ENCODE measurements around the gene RNF220.

Gene RNF220

GRCh38 chr1:44587796-44588460 lies 182.9 kb downstream of the RNF220 start:
- no peak for DNase-seq (ENCODE audit: low read depth)

- no peak for DNase-seq (ENCODE audit: low read depth)
Measured at GRCh38 chr1:44588551-44589210, 183.6 kb downstream of the RNF220 start.

DNA sequence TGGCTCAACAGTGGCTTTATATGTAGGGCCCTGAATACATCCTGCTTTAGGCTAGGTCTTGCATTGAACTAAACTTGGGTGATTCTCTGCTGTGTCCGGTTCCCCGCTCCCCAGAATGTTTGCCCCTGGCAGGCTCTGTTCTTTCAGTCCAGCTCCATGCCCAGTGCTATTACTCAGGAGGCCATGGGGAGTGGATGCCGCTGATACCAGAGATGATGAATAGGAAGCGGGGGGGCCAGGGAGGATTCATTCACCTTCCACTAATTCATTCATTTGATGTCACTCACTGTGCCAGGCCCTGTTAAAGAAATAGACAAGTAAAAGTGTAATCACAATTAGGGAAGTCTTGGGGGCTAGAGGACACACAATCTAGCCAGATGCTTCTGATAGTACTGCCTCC lies 185.4 kb downstream of the RNF220 start:
- DNase-seq (ENCODE audit: low read depth): no peak

DNA sequence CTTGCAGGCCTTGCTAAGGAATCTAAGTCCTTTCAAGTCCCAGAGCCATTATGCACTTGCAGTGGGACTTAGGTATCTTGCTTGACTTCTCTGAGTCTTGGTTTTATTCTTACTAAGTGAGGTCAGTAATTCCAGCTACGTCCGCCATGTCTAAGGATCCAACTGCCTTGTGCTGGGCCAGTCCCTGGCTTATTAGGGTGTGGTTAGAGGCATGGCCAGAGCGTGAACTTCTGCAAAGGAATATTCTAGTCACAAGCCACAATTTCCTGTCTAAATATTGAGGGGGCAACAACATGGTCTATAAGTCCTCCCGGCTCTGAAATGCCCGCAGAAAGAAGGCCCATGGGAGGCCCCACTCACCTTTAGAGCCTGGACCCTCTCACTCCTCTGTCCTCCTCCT lies 186.3 kb downstream of the RNF220 start:
- DNase-seq (ENCODE audit: low read depth): no peak

DNA sequence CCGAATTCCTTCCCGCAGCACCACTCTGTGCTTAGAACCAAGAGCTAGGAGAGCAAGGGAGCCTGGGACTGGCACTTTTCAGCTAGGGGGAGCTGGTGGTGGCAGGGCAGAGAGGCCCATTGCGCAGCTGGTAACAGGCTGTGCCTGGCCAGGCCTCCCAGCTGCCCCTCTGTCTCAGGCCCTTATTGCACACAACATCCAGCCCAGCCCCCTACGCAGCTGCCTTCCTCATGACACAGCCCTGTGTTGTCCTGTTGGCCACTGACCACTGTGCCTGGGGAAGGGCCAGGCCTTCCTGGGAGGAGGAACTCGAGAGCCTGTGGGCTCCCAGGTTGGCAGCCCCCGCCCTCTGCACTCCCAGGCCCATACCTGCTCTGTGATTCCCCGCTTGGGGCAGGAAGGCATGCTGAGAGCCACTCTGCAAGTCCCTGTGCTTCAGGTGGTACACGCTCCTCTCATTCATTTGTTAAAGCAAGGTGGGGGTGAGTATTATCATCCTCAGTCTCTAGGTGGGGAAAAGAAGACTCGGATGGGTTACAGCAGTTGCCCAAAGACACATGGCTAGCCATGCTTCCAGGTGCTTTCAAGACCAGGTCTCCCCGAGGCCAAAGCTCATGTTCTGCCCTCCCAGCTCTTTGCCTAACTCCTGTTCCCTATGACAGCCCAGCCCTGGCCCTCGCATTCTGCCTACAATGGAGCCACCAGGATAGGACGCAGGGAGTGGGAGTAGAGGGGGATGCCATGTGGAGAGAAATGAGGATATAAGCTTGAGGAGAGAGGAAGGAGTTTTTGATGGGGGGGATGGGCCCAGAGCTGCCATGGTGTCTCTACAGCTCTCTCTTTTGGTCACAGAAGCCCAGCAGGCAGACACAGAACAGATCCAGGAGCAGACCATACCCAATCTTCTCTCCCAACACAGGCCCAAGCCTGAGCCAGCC lies 187.4 kb downstream of the RNF220 start:
- no peak for DNase-seq (ENCODE audit: low read depth)

- DNase-seq (ENCODE audit: low read depth): no peak
Measured at GRCh38 chr1:44594353-44594752, 189.3 kb downstream of the RNF220 start.

GRCh38 chr1:44594871-44595735 lies 190.0 kb downstream of the RNF220 start:
- DNase-seq (ENCODE audit: low read depth): peak; percentile 45

DNA sequence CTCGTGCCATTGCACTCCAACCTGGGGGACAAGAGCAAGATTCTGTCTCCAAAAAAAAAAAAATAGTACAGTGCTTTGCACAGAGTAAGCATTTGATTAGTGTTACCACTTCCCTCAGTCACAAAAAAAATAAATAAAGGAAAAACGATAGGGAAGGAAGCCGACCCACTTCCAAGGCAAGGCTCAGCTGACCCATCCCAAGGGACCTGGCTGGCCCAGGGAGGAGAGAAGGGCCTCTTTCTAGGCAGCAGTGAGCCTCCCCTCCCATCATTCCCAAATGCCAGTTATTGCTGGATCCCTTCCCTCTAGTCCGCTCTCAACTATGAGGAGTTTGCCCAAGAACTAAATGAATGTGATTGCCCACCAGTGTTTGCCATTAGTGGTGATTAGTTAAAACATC lies 191.5 kb downstream of the RNF220 start:
- DNase-seq (ENCODE audit: low read depth): no peak

GRCh38 chr1:44598167-44598566 lies 193.1 kb downstream of the RNF220 start:
- no peak for DNase-seq (ENCODE audit: low read depth)

GRCh38 chr1:44602634-44603628 lies 197.9 kb downstream of the RNF220 start:
- DNase-seq (ENCODE audit: low read depth): no peak

DNA sequence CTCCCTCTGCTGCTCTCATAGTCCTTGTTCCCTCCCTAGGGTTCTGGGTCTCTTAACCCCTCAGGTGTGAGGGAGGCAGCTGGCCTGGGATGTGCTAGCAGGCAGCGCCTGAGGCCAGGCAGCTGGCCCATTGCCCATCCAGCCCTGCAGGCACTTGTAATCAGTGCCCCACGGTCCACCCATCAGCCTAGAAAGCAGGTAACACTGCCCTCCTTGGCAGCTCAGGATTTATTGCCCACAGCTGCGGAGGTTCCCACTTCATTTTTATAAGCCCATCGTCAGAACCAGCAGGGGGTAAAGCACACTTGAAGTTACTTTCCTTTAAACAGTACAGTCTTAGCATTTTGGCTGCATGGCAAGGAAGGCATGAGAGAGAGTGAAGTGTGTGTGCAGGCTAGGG lies 198.7 kb downstream of the RNF220 start:
- DNase-seq (ENCODE audit: low read depth): no peak

DNA sequence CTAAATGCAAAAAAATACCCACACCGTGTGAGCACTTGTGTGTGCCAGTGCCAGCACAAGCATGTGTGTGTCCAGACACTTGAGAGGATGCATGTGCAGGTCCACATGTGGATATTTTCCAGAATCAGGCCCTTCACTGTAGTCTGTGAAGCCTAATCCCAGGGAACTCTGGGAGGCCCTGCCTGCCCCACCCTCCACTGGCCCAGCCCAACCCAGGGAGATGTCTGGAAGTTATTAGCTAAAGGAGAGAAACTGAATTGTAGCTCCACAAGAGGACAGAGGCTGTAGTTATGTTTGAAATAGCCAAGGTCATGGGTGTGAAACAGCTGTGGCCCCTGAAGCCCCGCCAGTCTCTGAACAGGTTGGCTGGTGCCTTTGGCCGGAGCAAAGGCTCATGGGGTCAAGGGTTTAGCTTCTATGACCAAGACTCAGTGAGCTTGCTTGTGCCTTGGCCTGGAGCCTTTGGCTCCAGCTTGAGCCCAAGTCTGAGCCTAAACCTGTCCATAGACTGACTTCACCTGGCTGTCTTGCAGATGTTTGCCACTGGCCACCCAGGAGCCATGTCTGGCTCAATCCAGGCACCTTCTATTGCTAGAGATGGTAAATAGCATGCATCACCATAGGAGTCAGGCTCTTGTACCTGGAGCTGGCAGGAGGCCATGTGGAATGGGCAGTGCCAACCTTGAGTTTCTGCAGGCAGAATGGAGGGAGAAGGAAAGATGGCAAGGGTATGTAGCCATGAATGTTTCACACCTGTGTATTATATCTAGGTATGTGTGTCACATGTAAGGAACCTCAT lies 199.3 kb downstream of the RNF220 start:
- DNase-seq (ENCODE audit: low read depth): no peak

- no peak for DNase-seq (ENCODE audit: low read depth)
Measured at GRCh38 chr1:44605914-44606615, 201.0 kb downstream of the RNF220 start.

DNA sequence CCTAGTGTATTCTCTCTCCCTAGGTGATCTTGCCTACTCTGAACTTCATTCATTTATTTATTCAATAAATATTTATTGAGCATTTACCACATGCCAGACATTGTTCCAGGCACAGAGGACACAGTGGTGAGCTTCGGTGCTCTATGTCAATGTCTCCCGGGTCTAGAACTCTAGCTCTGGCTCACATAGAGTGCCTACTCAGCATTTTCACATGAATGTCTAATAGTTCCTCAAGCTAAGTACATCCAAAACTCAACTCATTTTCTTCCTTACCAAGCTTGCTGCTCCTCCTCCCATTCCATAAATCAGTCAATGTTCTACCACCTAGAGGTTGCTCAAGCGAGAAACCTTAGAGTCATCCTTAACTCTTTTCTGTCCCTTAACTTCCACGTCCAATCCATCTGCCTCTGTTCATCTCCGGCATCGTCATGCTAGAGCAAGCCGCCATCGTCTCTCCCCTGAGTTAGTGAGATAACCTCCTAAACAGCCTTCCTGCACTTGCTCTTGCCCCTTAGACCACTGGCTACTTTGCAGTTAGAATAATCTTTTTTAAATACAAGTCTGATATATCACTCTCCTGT lies 201.7 kb downstream of the RNF220 start:
- DNase-seq (ENCODE audit: low read depth): no peak

GRCh38 chr1:44608141-44608540 lies 203.1 kb downstream of the RNF220 start:
- DNase-seq (ENCODE audit: low read depth): no peak

- DNase-seq (ENCODE audit: low read depth): no peak
Measured at GRCh38 chr1:44609412-44609767, 204.3 kb downstream of the RNF220 start.

GRCh38 chr1:44609768-44610526 lies 204.9 kb downstream of the RNF220 start:
- no peak for DNase-seq (ENCODE audit: low read depth)

GRCh38 chr1:44610527-44611148 lies 205.6 kb downstream of the RNF220 start:
- DNase-seq (ENCODE audit: low read depth): no peak
